ENCODE measurements around the gene TMEM179.

TMEM179 gene

GRCh38 chr14:104544362-104544961 is 60.1 kb downstream of the TMEM179 start:
- DNase-seq (ENCODE audit: low read depth in 2 of 2), result no peak

GRCh38 chr14:104542871-104543830 is 61.4 kb downstream of the TMEM179 start:
- no peak for DNase-seq (ENCODE audit: low read depth in 2 of 2)

- DNase-seq (ENCODE audit: low read depth in 2 of 2), result no peak
Observed at GRCh38 chr14:104541905-104542465, 62.6 kb downstream of the TMEM179 start.

All from activated CD4-positive, alpha-beta T cell treated with anti-CD3 and anti-CD28 coated beads for 24 hours (primary cell).